SK-N-SH treated with all-trans-retinoic acid at 6 μM for 48 hours (cell line): Measurements from ENCODE around the gene SRXN1.

Source experiments
- ATAC-seq: fragments of 200-7000 bp; cut with Tn5 transposase; 3 replicates; pipeline ENCODE4 v1.9.1; 2020; ENCODE audit warnings: mild to moderate bottlenecking, moderate library complexity
- ARNTL ChIP-seq: fragments of 450-650 bp; formaldehyde crosslinking; IDR thresholded peaks from 2 replicates; pipeline ENCODE4 v1.5.0; 2020; ENCODE audit warnings: low read depth, mild to moderate bottlenecking, moderate library complexity, borderline replicate concordance
- BACH2 ChIP-seq: fragments of 250-450 bp; sonication (Bioruptor Pico); IDR thresholded peaks from 2 replicates; pipeline ENCODE4 v1.9.0; 2021; ENCODE audit warnings: mild to moderate bottlenecking, borderline replicate concordance
- CREB5 ChIP-seq: fragments of 250-450 bp; sonication (Bioruptor Pico); IDR thresholded peaks from 2 replicates; pipeline ENCODE4 v1.5.1; 2020; ENCODE audit warnings: low read depth, mild to moderate bottlenecking, moderate library complexity
- CSDC2 ChIP-seq: fragments of 250-450 bp; sonication (Bioruptor Pico); IDR thresholded peaks from 2 replicates; pipeline ENCODE4 v1.5.0; 2020; ENCODE audit warnings: mild to moderate bottlenecking, moderate library complexity
- CSRNP3 ChIP-seq: fragments of 250-450 bp; sonication (Bioruptor Pico); IDR thresholded peaks from 2 replicates; pipeline ENCODE4 v1.5.1; 2021; ENCODE audit warnings: mild to moderate bottlenecking, moderate library complexity
- ESRRG ChIP-seq: fragments of 250-450 bp; sonication (Bioruptor Pico); IDR thresholded peaks from 2 replicates; pipeline ENCODE4 v1.6.1; 2021; ENCODE audit warnings: mild to moderate bottlenecking
- GLIS3 ChIP-seq: fragments of 250-450 bp; sonication (Bioruptor Pico); IDR thresholded peaks from 2 replicates; pipeline ENCODE4 v1.5.0; 2020; ENCODE audit warnings: mild to moderate bottlenecking, moderate library complexity
- ISL1 ChIP-seq: fragments of 250-450 bp; sonication (Bioruptor Pico); IDR thresholded peaks from 2 replicates; pipeline ENCODE4 v2.1.2; 2022; ENCODE audit warnings: mild to moderate bottlenecking, moderate library complexity
- OSR1 ChIP-seq: fragments of 250-450 bp; sonication (Bioruptor Pico); IDR thresholded peaks from 2 replicates; pipeline ENCODE4 v1.8.0; 2022; ENCODE audit warnings: moderate library complexity, mild to moderate bottlenecking, inconsistent platforms
- PATZ1 ChIP-seq: fragments of 250-450 bp; sonication (Bioruptor Pico); IDR thresholded peaks from 2 replicates; pipeline ENCODE4 v1.8.0; 2020; ENCODE audit warnings: mild to moderate bottlenecking, moderate library complexity, borderline replicate concordance
- RARB ChIP-seq: fragments of 250-450 bp; sonication (Bioruptor Pico); IDR thresholded peaks from 2 replicates; pipeline ENCODE4 v1.8.0; 2021; ENCODE audit warnings: mild to moderate bottlenecking, moderate library complexity
- SNAI2 ChIP-seq: fragments of 250-450 bp; sonication (Bioruptor Pico); IDR thresholded peaks from 2 replicates; pipeline ENCODE4 v1.5.0; 2020; ENCODE audit warnings: mild to moderate bottlenecking, moderate library complexity
- TCF4 ChIP-seq: fragments of 250-450 bp; sonication (Bioruptor Pico); IDR thresholded peaks from 2 replicates; pipeline ENCODE4 v1.8.0; 2021; ENCODE audit warnings: mild to moderate bottlenecking, moderate library complexity, borderline replicate concordance
- TSHZ2 ChIP-seq: fragments of 250-450 bp; sonication (Bioruptor Pico); IDR thresholded peaks from 2 replicates; pipeline ENCODE4 v1.5.0; 2020; ENCODE audit warnings: mild to moderate bottlenecking, moderate library complexity
- ZC3H10 ChIP-seq: fragments of 250-450 bp; sonication (Bioruptor Pico); IDR thresholded peaks from 2 replicates; pipeline ENCODE4 v1.5.1; 2021; ENCODE audit warnings: mild to moderate bottlenecking, moderate library complexity
- ZFP3 ChIP-seq: fragments of 250-450 bp; sonication (Bioruptor Pico); IDR thresholded peaks from 2 replicates; pipeline ENCODE4 v1.5.0; 2020; ENCODE audit warnings: mild to moderate bottlenecking, moderate library complexity
- ZFP30 ChIP-seq: fragments of 450-650 bp; formaldehyde crosslinking; IDR thresholded peaks from 2 replicates; pipeline ENCODE4 v1.5.0; 2022; ENCODE audit warnings: mild to moderate bottlenecking, moderate library complexity
- ZNF70 ChIP-seq: fragments of 450-650 bp; formaldehyde crosslinking; IDR thresholded peaks from 2 replicates; pipeline ENCODE4 v1.5.0; 2020; ENCODE audit warnings: mild to moderate bottlenecking, moderate library complexity
- ZNF8 ChIP-seq: fragments of 450-650 bp; formaldehyde crosslinking; IDR thresholded peaks from 2 replicates; pipeline ENCODE4 v1.5.0; 2020; ENCODE audit warnings: mild to moderate bottlenecking, moderate library complexity

Gene SRXN1

GRCh38 chr20:663315-664090 is 10.5 kb upstream of the SRXN1 start:
- ATAC-seq, result no peak
- TF ChIP-seq ZNF8 (CRISPR knock-in tag) (no peak), RARB (CRISPR knock-in tag) (no peak), CSDC2 (CRISPR knock-in tag) (no peak)

- TF ChIP-seq CREB5 (CRISPR knock-in tag), result no peak
- TF ChIP-seq ZFP30 (CRISPR knock-in tag), result no peak
- TF ChIP-seq ZNF8 (CRISPR knock-in tag), result no peak
- TF ChIP-seq GLIS3, result no peak
- TF ChIP-seq ARNTL, result no peak
- no peak for TF ChIP-seq ZC3H10
- no peak for TF ChIP-seq ISL1 (CRISPR knock-in tag)
- TF ChIP-seq SNAI2 (CRISPR knock-in tag), result no peak
- TF ChIP-seq CSRNP3 (CRISPR knock-in tag), result no peak
- TF ChIP-seq BACH2, result no peak
- no peak for TF ChIP-seq CSDC2 (CRISPR knock-in tag)
- TF ChIP-seq OSR1 (CRISPR knock-in tag), result no peak
- no peak for TF ChIP-seq PATZ1 (CRISPR knock-in tag)
- no peak for TF ChIP-seq ESRRG (CRISPR knock-in tag)
- TF ChIP-seq TCF4, result no peak
- TF ChIP-seq ZNF70 (CRISPR knock-in tag), result no peak
- no peak for ATAC-seq
These were observed 9.5 kb upstream of the SRXN1 start for GRCh38 chr20:662277-663192.

GRCh38 chr20:661474-662270 is 8.7 kb upstream of the SRXN1 start:
- no peak for ATAC-seq

More at GRCh38 chr20:661474-662270, 8.7 kb upstream of the SRXN1 start:
- TF ChIP-seq ESRRG (CRISPR knock-in tag) (no peak), ZFP3 (no peak), CREB5 (CRISPR knock-in tag) (no peak), SNAI2 (CRISPR knock-in tag) (no peak), RARB (CRISPR knock-in tag) (no peak), ARNTL (no peak), BACH2 (no peak), PATZ1 (CRISPR knock-in tag) (no peak), ZC3H10 (no peak), OSR1 (CRISPR knock-in tag) (no peak), TSHZ2 (CRISPR knock-in tag) (no peak), ZNF8 (CRISPR knock-in tag) (no peak)
